ENCODE data around the gene SMARCD2. TPM values are rescaled to one million over a fixed set of nuclear protein-coding genes. Genes with fewer than 3 reads are reported as not detected.
A peak's percentile ranks its signal among the peaks of the same experiment; 100 is the strongest.

Gene SMARCD2
- total and polyA plus RNA-seq, 2 of the 13 experiments (the other 11 are each of a cell fraction or from before 2014, with no cell fraction given), result 122 to 150 TPM

- H3K79me2 ChIP-seq (ENCODE audit: insufficient read depth, low read length), result peaks cover 33% of the 10 kb centered on the region
- 94% methylated on average over 15 of the region's 15 CpGs for WGBS (ENCODE audit: low lambda C conversion rate)
Observed at GRCh38 chr17:63830904-63831491, 11.5 kb downstream of the SMARCD2 start.

GRCh38 chr17:63830278-63830677, 12.2 kb downstream of the SMARCD2 start:
- peaks cover 50 to 70% of the 10 kb centered on the region in 2 experiments for H3K36me3 ChIP-seq (replicated peaks in 1 of 2; ENCODE audit: control insufficient read depth in 1 of 2, insufficient read depth in 2 of 2, low read length in 2 of 2)
- TF ChIP-seq PAF1 (CRISPR knock-in tag; IDR thresholded peaks at IDR 0.05) (0 out of 2 replicates have a peak, but pooled peaks have one; percentile 48), CAMTA2 (CRISPR knock-in tag; IDR thresholded peaks at IDR 0.05; ENCODE audit: borderline replicate concordance) (0 out of 2 replicates have a peak, but pooled peaks have one; percentile 76), RBM22 (optimal IDR thresholded peaks at IDR 0.05; ENCODE audit: low read length) (peak; percentile 29), NFYC (CRISPR knock-in tag; IDR thresholded peaks at IDR 0.05) (no peak), RFXANK (CRISPR knock-in tag; IDR thresholded peaks at IDR 0.05) (no peak), KLF11 (CRISPR knock-in tag; IDR thresholded peaks at IDR 0.05) (no peak), POLR2G (IDR thresholded peaks at IDR 0.05; ENCODE audit: low read depth, low read length) (peak; percentile 62; the same call in 1 of the 2 replicates), KDM2A (CRISPR knock-in tag; IDR thresholded peaks at IDR 0.05; ENCODE audit: borderline replicate concordance, low read depth) (0 out of 2 replicates have a peak, but pooled peaks have one; percentile 12), ZNF101 (CRISPR knock-in tag; IDR thresholded peaks at IDR 0.05; ENCODE audit: borderline replicate concordance, low read depth) (no peak), SIX4 (CRISPR knock-in tag; IDR thresholded peaks at IDR 0.05) (no peak), POLR2AphosphoS5 (IDR thresholded peaks at IDR 0.05; ENCODE audit: low read depth, low read length) (peak; percentile 14; the same call in 1 of the 2 replicates), AGO2 (optimal IDR thresholded peaks at IDR 0.05; ENCODE audit: low read depth, low read length) (peak; percentile 10)
- TF ChIP-seq, protein P1, sequence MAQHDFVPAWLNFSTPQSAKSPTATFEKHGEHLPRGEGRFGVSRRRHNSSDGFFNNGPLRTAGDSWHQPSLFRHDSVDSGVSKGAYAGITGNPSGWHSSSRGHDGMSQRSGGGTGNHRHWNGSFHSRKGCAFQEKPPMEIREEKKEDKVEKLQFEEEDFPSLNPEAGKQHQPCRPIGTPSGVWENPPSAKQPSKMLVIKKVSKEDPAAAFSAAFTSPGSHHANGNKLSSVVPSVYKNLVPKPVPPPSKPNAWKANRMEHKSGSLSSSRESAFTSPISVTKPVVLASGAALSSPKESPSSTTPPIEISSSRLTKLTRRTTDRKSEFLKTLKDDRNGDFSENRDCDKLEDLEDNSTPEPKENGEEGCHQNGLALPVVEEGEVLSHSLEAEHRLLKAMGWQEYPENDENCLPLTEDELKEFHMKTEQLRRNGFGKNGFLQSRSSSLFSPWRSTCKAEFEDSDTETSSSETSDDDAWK (CRISPR knock-in tag; IDR thresholded peaks at IDR 0.05), result no peak

More at GRCh38 chr17:63830904-63831491, 11.5 kb downstream of the SMARCD2 start:
- intact Hi-C loops (cut with micrococcal nuclease; ENCODE audit: unreplicated experiment), result no loop called here
- CTCF ChIA-PET (ENCODE audit: low intra/inter-chr PET ratio, low total read pairs), result no interaction called here
- FAIRE-seq (no peak), DNase-seq (ENCODE audit: low spot score) (no peak), ATAC-seq (no peak)
- no peak overlapping the region for H2AFZ ChIP-seq (ENCODE audit: low read length)
- H3K9me3 ChIP-seq (ENCODE audit: low read length), result no peaks in the 10 kb centered on the region
- POLR2A ChIA-PET, result interaction anchor here (1.1 to 5.2 kb wide), 3 partner anchors 10 to 88 kb away, joined by 3 to 30 read pairs (median 13); partner anchors contain the start of genes CCDC47 and DDX42
- no peak overlapping the region for H3K9ac ChIP-seq (ENCODE audit: insufficient read depth, low read depth, low read length)
- H4K20me1 ChIP-seq (ENCODE audit: insufficient read depth, low read length), result 0 out of 2 replicates have a peak, but pooled peaks cover 2% of the 10 kb centered on the region
- in situ Hi-C loops (cut with HindIII; ENCODE audit: extremely low pct_ligation_motif_present, low pct_unique_long_range_greater_than_20kb), result no loop called here
- TF ChIP-seq AGO2 (optimal IDR thresholded peaks at IDR 0.05; ENCODE audit: low read depth, low read length), result peak; percentile 53
- TF ChIP-seq, protein P2, sequence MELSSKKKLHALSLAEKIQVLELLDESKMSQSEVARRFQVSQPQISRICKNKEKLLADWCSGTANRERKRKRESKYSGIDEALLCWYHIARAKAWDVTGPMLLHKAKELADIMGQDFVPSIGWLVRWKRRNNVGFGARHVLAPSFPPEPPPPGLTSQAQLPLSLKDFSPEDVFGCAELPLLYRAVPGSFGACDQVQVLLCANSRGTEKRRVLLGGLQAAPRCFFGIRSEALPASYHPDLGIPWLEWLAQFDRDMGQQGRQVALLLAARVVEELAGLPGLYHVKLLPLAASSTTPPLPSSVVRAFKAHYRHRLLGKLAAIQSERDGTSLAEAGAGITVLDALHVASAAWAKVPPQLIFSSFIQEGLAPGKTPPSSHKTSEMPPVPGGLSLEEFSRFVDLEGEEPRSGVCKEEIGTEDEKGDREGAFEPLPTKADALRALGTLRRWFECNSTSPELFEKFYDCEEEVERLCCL (CRISPR knock-in tag; IDR thresholded peaks at IDR 0.05; ENCODE audit: borderline replicate concordance), result no peak
- TF ChIP-seq AGO1 (IDR thresholded peaks at IDR 0.05; ENCODE audit: low read depth, low read length, poor library complexity, severe bottlenecking), result peak; percentile 25
- peak in 1 of 2 experiments; percentile 30; a peak in 1 of 4 replicates for TF ChIP-seq POLR2A (IDR thresholded peaks at IDR 0.05; ENCODE audit: insufficient read depth in 1 of 2, low read depth in 2 of 2, low read length in 2 of 2)
- peak; percentile 56 for TF ChIP-seq RBFOX2 (IDR thresholded peaks at IDR 0.05; ENCODE audit: low read depth, low read length)
- TF ChIP-seq SSRP1 (CRISPR knock-in tag; IDR thresholded peaks at IDR 0.05), result 0 out of 2 replicates have a peak, but pooled peaks have one; percentile 3
- H3K27me3 ChIP-seq (ENCODE audit: control insufficient read depth in 1 of 2, insufficient read depth in 2 of 2, low read length in 2 of 2), result no peaks in the 10 kb centered on the region; a peak in 1 of 5 replicates
- H3K4me1 ChIP-seq (ENCODE audit: insufficient read depth, low read length), result peaks cover 23% of the 10 kb centered on the region
- BruUV-seq (replicated peaks), result no TSS peak
- peaks cover 51 to 70% of the 10 kb centered on the region in 2 experiments for H3K36me3 ChIP-seq (replicated peaks in 1 of 2; ENCODE audit: control insufficient read depth in 1 of 2, insufficient read depth in 2 of 2, low read length in 2 of 2)
- H3K27ac ChIP-seq (ENCODE audit: extremely low read length, insufficient read depth, low read length), result no peak overlapping the region
- H3K4me2 ChIP-seq (ENCODE audit: low read depth, low read length), result no peak overlapping the region
- no peak overlapping the region for H3K4me3 ChIP-seq (replicated peaks in 1 of 3; ENCODE audit: insufficient read depth in 1 of 3, low read depth in 2 of 3, low read length in 3 of 3)

More at GRCh38 chr17:63830278-63830677, 12.2 kb downstream of the SMARCD2 start:
- in situ Hi-C loops (cut with HindIII; ENCODE audit: extremely low pct_ligation_motif_present, low pct_unique_long_range_greater_than_20kb), result no loop called here
- ATAC-seq (no peak), FAIRE-seq (no peak), DNase-seq (ENCODE audit: low spot score) (no peak)
- Histone ChIP-seq H4K20me1 (ENCODE audit: insufficient read depth, low read length) (0 out of 2 replicates have a peak, but pooled peaks cover 2% of the 10 kb centered on the region), H3K4me2 (ENCODE audit: low read depth, low read length) (no peak overlapping the region), H3K4me3 (replicated peaks in 1 of 3; ENCODE audit: insufficient read depth in 1 of 3, low read depth in 2 of 3, low read length in 3 of 3) (no peak overlapping the region), H3K4me1 (ENCODE audit: insufficient read depth, low read length) (peaks cover 30% of the 10 kb centered on the region), H3K27ac (ENCODE audit: extremely low read length, insufficient read depth, low read length) (no peak overlapping the region), H3K27me3 (ENCODE audit: control insufficient read depth in 1 of 2, insufficient read depth in 2 of 2, low read length in 2 of 2) (no peaks in the 10 kb centered on the region; a peak in 1 of 5 replicates), H3K9ac (ENCODE audit: insufficient read depth, low read depth, low read length) (no peak overlapping the region), H3K9me3 (ENCODE audit: low read length) (no peaks in the 10 kb centered on the region), H3K79me2 (ENCODE audit: insufficient read depth, low read length) (peaks cover 40% of the 10 kb centered on the region), H2AFZ (ENCODE audit: low read length) (no peak overlapping the region)
- BruUV-seq (replicated peaks), result no TSS peak
- POLR2A ChIA-PET, result interaction anchor here (1.1 to 5.2 kb wide), 5 partner anchors 8 to 88 kb away, joined by 3 to 30 read pairs (median 6); partner anchors contain the start of genes CCDC47 and DDX42
- CTCF ChIA-PET (ENCODE audit: low intra/inter-chr PET ratio, low total read pairs), result no interaction called here
- intact Hi-C loops (cut with micrococcal nuclease; ENCODE audit: unreplicated experiment), result no loop called here
- WGBS (ENCODE audit: low lambda C conversion rate), result 98% methylated on average over 5 of the region's 5 CpGs
